K562 (cell line): Measurements from ENCODE around the gene DOCK8. TPM values are rescaled to one million over a fixed set of nuclear protein-coding genes. Genes with fewer than 3 reads are reported as not detected.

Experiments
- ATAC-seq: fragments of 200-7000 bp; cut with Tn5 transposase; 3 replicates; pipeline ENCODE4 v1.9.1; 2020; ENCODE audit warnings: moderate library complexity
- BruUV-seq: library from RNA; stranded (reverse); fragments of 400-500 nt; replicated peaks from 2 replicates; lab custom pipeline; 2021; lab: Mats Ljungman, UMichigan
- CTCF ChIA-PET: fragments of 300-600 bp; formaldehyde crosslinking; extraction: SDS; loops from one replicate; lab custom pipeline; 2021; ENCODE audit warnings: low intra/inter-chr PET ratio; lab: Yijun Ruan, JAX
- POLR2A ChIA-PET: fragments of 300-600, 350-650 bp; sonication (Branson Sonifier 250); formaldehyde crosslinking; extraction: SDS; loops from one replicate; lab custom pipeline; 2021; ENCODE audit warnings: antibody characterized with exemption, inconsistent platforms; lab: Yijun Ruan, JAX
- DNase-seq, 4 experiments: peaks; one replicate each; pipeline versions ENCODE4 v3.0.0 to v3.0.0-alpha.2; 2011 to 2018; ENCODE audit warnings: low spot score in 3 of 4, mixed read lengths in 3 of 4; ENCODE audit errors: extremely low read depth in 1 of 4
- FAIRE-seq: peaks from 2 replicates; lab custom pipeline; 2011; peaks lifted over from hg19 to GRCh38; lab: Jason Lieb, UNC
- H2AFZ ChIP-seq: 2 replicates; pipeline ENCODE4 v1.6.0; 2011; ENCODE audit warnings: low read depth, low read length, control low read depth, inconsistent platforms
- H3K27ac ChIP-seq: fragments of 200-600 bp; 3 replicates; pipeline ENCODE4 v1.8.0; 2011; ENCODE audit warnings: low read depth, mild to moderate bottlenecking, control low read depth, inconsistent platforms, low read length, moderate library complexity, mixed read lengths; ENCODE audit errors: extremely low read depth
- H3K27me3 ChIP-seq, 2 experiments: fragments of 300-600 bp in 1 of 2; 2 replicates in 1 of 2; 3 replicates in 1 of 2; pipeline versions ENCODE4 v1.6.0 to v1.8.0; 2011; ENCODE audit warnings: inconsistent platforms in 2 of 2, low read length in 2 of 2, mild to moderate bottlenecking in 1 of 2, mixed read lengths in 1 of 2, moderate library complexity in 1 of 2; ENCODE audit not compliant: control insufficient read depth in 2 of 2, insufficient read depth in 2 of 2
- H3K36me3 ChIP-seq: fragments of 300-600 bp; 3 replicates; pipeline ENCODE4 v1.8.0; 2011; ENCODE audit warnings: mild to moderate bottlenecking, low read length, inconsistent platforms; ENCODE audit not compliant: control insufficient read depth, insufficient read depth
- H3K4me1 ChIP-seq, 2 experiments: fragments of 200-600 bp in 1 of 2; replicated peaks in 1 of 2; 2 replicates in 1 of 2; 3 replicates in 1 of 2; pipeline versions ENCODE4 v1.5.1 to v1.8.0; 2011; ENCODE audit warnings: inconsistent platforms in 2 of 2, low read length in 2 of 2, mild to moderate bottlenecking in 1 of 2, mixed read lengths in 1 of 2, moderate library complexity in 1 of 2; ENCODE audit not compliant: control insufficient read depth in 2 of 2, insufficient read depth in 2 of 2
- H3K4me2 ChIP-seq: 2 replicates; pipeline ENCODE4 v1.6.1; 2011; ENCODE audit warnings: low read length, control low read depth, inconsistent platforms, mixed read lengths; ENCODE audit not compliant: insufficient read depth
- H3K4me3 ChIP-seq: fragments of 200-600 bp; sonication (generic), shearing (Covaris generic); 2 replicates; pipeline ENCODE4 v1.5.1; 2016; ENCODE audit warnings: control low read depth, inconsistent platforms
- H3K79me2 ChIP-seq: fragments of 200-600 bp; 3 replicates; pipeline ENCODE4 v1.8.0; 2011; ENCODE audit warnings: low read length, inconsistent platforms; ENCODE audit not compliant: control insufficient read depth, insufficient read depth
- H3K9ac ChIP-seq, 2 experiments: 2 replicates each; pipeline versions ENCODE4 v1.6.0 to v1.6.1; 2011; ENCODE audit warnings: low read depth in 2 of 2, low read length in 2 of 2, control low read depth in 1 of 2, inconsistent platforms in 1 of 2, mild to moderate bottlenecking in 1 of 2, mixed read lengths in 1 of 2; ENCODE audit not compliant: insufficient read depth in 1 of 2
- H3K9me1 ChIP-seq: one replicate; pipeline ENCODE4 v1.6.0; 2011; ENCODE audit warnings: inconsistent platforms, mild to moderate bottlenecking, low read length, moderate library complexity; ENCODE audit not compliant: control insufficient read depth, insufficient read depth
- H3K9me3 ChIP-seq: replicated peaks from 2 replicates; pipeline ENCODE4 v1.5.1; 2011; ENCODE audit warnings: low read depth, low read length, inconsistent platforms; ENCODE audit not compliant: control insufficient read depth, insufficient read depth
- H4K20me1 ChIP-seq: replicated peaks from 2 replicates; pipeline ENCODE4 v1.6.1; 2011; ENCODE audit warnings: low read length, inconsistent platforms, mixed read lengths; ENCODE audit not compliant: control insufficient read depth, insufficient read depth
- HCFC1 ChIP-seq: IDR thresholded peaks from 2 replicates; pipeline ENCODE4 v1.6.1; 2012; ENCODE audit warnings: low read depth, low read length, improper control_type of control experiment
- PHB2 ChIP-seq: fragments of 450-650 bp; IDR thresholded peaks from 2 replicates; pipeline ENCODE4 v1.6.1; 2017; ENCODE audit warnings: low read depth
- RBFOX2 ChIP-seq: fragments of 200-400 bp; formaldehyde crosslinking; IDR thresholded peaks from 2 replicates; pipeline ENCODE4 v1.6.1; 2017; ENCODE audit warnings: low read depth, mild to moderate bottlenecking, low read length, moderate library complexity
- WGBS: fragments of 100-300 bp; shearing (Covaris generic); methylation state at CpG from one replicate; pipeline ENCODE4 v1.1.6; 2016; ENCODE audit warnings: low coverage, mixed read lengths; ENCODE audit not compliant: insufficient coverage; ENCODE audit errors: missing lambda C conversion rate; 5-methylcytosine and 5-hydroxymethylcytosine counted together
- in situ Hi-C: fragments of 300-500 bp; cut with MboI; formaldehyde crosslinking; loops from 4 replicates; pipeline ENCODE4 v1.15.0; 2018; ENCODE audit warnings: inconsistent platforms, mixed read lengths
- intact Hi-C: fragments of 100-400 bp; cut with micrococcal nuclease; formaldehyde crosslinking; loops from 2 replicates; pipeline ENCODE4 v1.14.2; 2022
- polyA plus RNA-seq, 8 experiments: library from polyadenylated mRNA; depleted of rRNA in 4 of 8; stranded (reverse) in 5 of 8; unstranded in 3 of 8; fragments of >200 nt; fragmentation: Nextera tagmentation in 2 of 8; fragmentation: Illumina TruSeq in 1 of 8; extraction: Ambion mirVana in 2 of 8; extraction: Trizol in 1 of 8; gene quantifications; 2 replicates each; pipeline versions ENCODE4 v1.2.1 to v1.2.3, GENCODE V29; 2011 to 2014; ENCODE audit warnings: inconsistent platforms in 1 of 8, missing spikeins in 1 of 8
- total RNA-seq, 7 experiments: library from RNA; depleted of rRNA in 6 of 7; stranded (reverse); fragments of >200 nt in 6 of 7; fragmentation: Illumina TruSeq in 2 of 7; extraction: Trizol in 2 of 7; gene quantifications; 2 replicates each; pipeline versions ENCODE4 v1.2.1 to v1.2.3, GENCODE V29; 2011 to 2021; ENCODE audit warnings: low replicate concordance in 1 of 7
- TF ChIP-seq, protein P1 (sequence below): fragments of 450-650 bp; IDR thresholded peaks from 2 replicates; pipeline ENCODE4 v1.6.1; 2016; ENCODE audit warnings: borderline replicate concordance

Gene DOCK8
- total and polyA plus RNA-seq, 9 of the 15 experiments (the other 6 are each of a cell fraction or from before 2014, with no cell fraction given), result 14.4 to 53.8 (median 25.1) TPM

DNA sequence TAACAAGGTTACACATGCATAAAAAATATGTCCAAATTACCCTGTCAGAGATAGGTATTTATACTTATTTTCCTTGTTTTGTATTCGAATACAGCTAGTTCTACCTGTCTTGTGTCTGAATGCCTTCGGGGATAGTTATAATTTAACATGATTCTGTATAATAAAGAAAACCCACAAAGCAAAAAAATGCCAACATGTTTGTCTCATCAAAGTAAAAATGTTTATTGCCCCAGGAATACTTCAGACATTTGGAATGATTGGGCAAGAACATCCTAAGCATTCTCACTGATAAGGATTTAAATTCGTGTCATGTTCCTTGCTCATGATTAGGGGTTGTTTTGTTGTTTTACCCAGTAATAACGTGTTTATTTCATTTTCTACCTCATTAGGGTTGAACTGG, 74.5 kb downstream of the DOCK8 start:
- CTCF ChIA-PET, result no interaction called here
- POLR2A ChIA-PET, result interaction anchor here (0.7 to 2.1 kb wide), 2 partner anchors 15 to 75 kb away, joined by 3 to 14 read pairs; no protein-coding TSS in a partner anchor
- intact Hi-C loops, result no loop called here

More for the DNA sequence above, 74.5 kb downstream of the DOCK8 start:
- ATAC-seq (no peak), DNase-seq (no peak), FAIRE-seq (no peak)
- no peak overlapping the region for H3K4me2 ChIP-seq
- no peaks in the 10 kb centered on the region for H4K20me1 ChIP-seq
- in situ Hi-C loops, result loop anchor here (5.0 kb wide), 1 partner anchor 77 kb away; the partner anchor contains the start of gene DOCK8
- H3K4me3 ChIP-seq, result no peak overlapping the region
- H3K79me2 ChIP-seq, result peaks cover under 1% of the 10 kb centered on the region; the same call in 2 of the 3 replicates
- H3K27me3 ChIP-seq, result no peaks in the 10 kb centered on the region
- TF ChIP-seq HCFC1 (no peak), RBFOX2 (no peak), PHB2 (no peak)
- TF ChIP-seq, protein P1, sequence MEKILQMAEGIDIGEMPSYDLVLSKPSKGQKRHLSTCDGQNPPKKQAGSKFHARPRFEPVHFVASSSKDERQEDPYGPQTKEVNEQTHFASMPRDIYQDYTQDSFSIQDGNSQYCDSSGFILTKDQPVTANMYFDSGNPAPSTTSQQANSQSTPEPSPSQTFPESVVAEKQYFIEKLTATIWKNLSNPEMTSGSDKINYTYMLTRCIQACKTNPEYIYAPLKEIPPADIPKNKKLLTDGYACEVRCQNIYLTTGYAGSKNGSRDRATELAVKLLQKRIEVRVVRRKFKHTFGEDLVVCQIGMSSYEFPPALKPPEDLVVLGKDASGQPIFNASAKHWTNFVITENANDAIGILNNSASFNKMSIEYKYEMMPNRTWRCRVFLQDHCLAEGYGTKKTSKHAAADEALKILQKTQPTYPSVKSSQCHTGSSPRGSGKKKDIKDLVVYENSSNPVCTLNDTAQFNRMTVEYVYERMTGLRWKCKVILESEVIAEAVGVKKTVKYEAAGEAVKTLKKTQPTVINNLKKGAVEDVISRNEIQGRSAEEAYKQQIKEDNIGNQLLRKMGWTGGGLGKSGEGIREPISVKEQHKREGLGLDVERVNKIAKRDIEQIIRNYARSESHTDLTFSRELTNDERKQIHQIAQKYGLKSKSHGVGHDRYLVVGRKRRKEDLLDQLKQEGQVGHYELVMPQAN, result no peak
- H3K27ac ChIP-seq, result no peak overlapping the region
- no peaks in the 10 kb centered on the region for H3K9me3 ChIP-seq
- no peak overlapping the region for H2AFZ ChIP-seq
- H3K9me1 ChIP-seq, result no peaks in the 10 kb centered on the region
- H3K9ac ChIP-seq, result no peak overlapping the region
- peaks cover 67% of the 10 kb centered on the region for H3K36me3 ChIP-seq
- H3K4me1 ChIP-seq, result no peaks in the 10 kb centered on the region
- WGBS, result 48% methylated on average over 4 of the region's 4 CpGs
- no TSS peak for BruUV-seq
